Uterus (tissue), 2 donors: Measurements from ENCODE around the gene CFAP161.

Experiments
- CTCF ChIP-seq, 4 experiments: fragments of 200-600 bp in 2 of 4; fragments of 450-650 bp in 2 of 4; sonication (generic) in 2 of 4; IDR thresholded peaks; one replicate each; pipeline ENCODE4 v1.5.1; 2016 to 2019; ENCODE audit warnings: antibody characterized with exemption in 4 of 4, mild to moderate bottlenecking in 2 of 4, moderate library complexity in 1 of 4
- POLR2A ChIP-seq, 2 donors: fragments of 450-650 bp; IDR thresholded peaks; one replicate each; pipeline ENCODE4 v1.6.1; 2016; ENCODE audit warnings: antibody characterized with exemption in 2 of 2, mild to moderate bottlenecking in 1 of 2, moderate library complexity in 1 of 2

DNA sequence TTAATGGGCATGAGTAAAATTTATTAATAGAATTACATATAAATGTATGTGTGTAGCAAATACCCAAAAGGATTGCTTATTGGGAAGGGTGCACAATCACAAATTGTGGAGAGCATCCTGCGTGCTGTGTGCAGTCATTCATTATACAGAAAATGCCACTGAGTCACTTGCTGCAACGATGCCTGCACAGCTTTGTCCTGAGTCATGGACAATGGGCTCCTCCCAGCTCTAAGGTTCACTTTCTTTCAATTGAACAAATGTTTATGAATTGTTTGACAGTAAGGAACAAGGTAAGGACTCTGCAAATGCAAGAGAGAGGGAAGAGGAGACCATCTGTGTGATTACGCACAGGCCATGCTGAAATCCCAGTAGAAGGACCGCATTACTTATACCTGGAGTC, 18.7 kb downstream of the CFAP161 start:
- TF ChIP-seq CTCF (IDR thresholded peaks at IDR 0.05) (no peak), POLR2A (IDR thresholded peaks at IDR 0.05) (no peak)
